KMS-11 (cell line): ENCODE measurements around the gene SLC5A2.
"Not testable (repeated sequence)": the region's sequence is repeated elsewhere in the genome, so short reads cannot be mapped to it uniquely, and the experiment has no call there.

Experiments
- H2AFZ ChIP-seq: fragments of 200-600 bp; sonication (generic); 2 replicates; pipeline ENCODE4 v1.6.1; 2016; ENCODE audit warnings: antibody characterized with exemption, mixed run types, low read depth
- H3K27ac ChIP-seq: fragments of 200-600 bp; sonication (generic); 2 replicates; pipeline ENCODE4 v1.6.1; 2016; ENCODE audit warnings: mild to moderate bottlenecking, mixed run types
- H3K27me3 ChIP-seq: fragments of 200-600 bp; sonication (generic); 2 replicates; pipeline ENCODE4 v1.6.1; 2017; ENCODE audit warnings: mild to moderate bottlenecking, low read depth, mixed run types, moderate library complexity; ENCODE audit not compliant: insufficient read depth
- H3K36me3 ChIP-seq: fragments of 200-600 bp; sonication (generic); 2 replicates; pipeline ENCODE4 v1.6.1; 2017; ENCODE audit warnings: mild to moderate bottlenecking, mixed run types; ENCODE audit not compliant: insufficient read depth
- H3K4me1 ChIP-seq: fragments of 200-600 bp; sonication (generic); 2 replicates; pipeline ENCODE4 v1.6.1; 2016; ENCODE audit warnings: mild to moderate bottlenecking, low read depth, mixed run types; ENCODE audit not compliant: poor library complexity, severe bottlenecking
- H3K4me2 ChIP-seq: fragments of 200-600 bp; sonication (generic); 2 replicates; pipeline ENCODE4 v1.7.0; 2016; ENCODE audit warnings: mild to moderate bottlenecking, mixed run types
- H3K4me3 ChIP-seq: fragments of 200-600 bp; sonication (generic); IDR thresholded peaks from 2 replicates; pipeline ENCODE4 v1.6.1; 2017; ENCODE audit warnings: low read depth, low read length, mixed read lengths; ENCODE audit not compliant: insufficient read depth
- H3K79me2 ChIP-seq: fragments of 200-600 bp; sonication (generic); 2 replicates; pipeline ENCODE4 v1.6.1; 2016; ENCODE audit warnings: low read depth, mixed run types; ENCODE audit not compliant: insufficient read depth
- H3K9ac ChIP-seq: fragments of 200-600 bp; sonication (generic); 2 replicates; pipeline ENCODE4 v1.6.1; 2016; ENCODE audit warnings: mild to moderate bottlenecking, mixed run types
- H4K20me1 ChIP-seq: fragments of 200-600 bp; sonication (generic); 2 replicates; pipeline ENCODE4 v1.6.1; 2016; ENCODE audit warnings: mild to moderate bottlenecking, mixed run types; ENCODE audit not compliant: insufficient read depth
- CTCF ChIP-seq: fragments of 200-600 bp; sonication (generic); conservative IDR thresholded peaks from 2 replicates; pipeline ENCODE4 v1.6.1; 2017; ENCODE audit warnings: low read depth, mild to moderate bottlenecking, antibody characterized with exemption, low read length, moderate library complexity, mixed read lengths

The SLC5A2 gene

GRCh38 chr16:31439519-31439918, 43.4 kb upstream of the SLC5A2 start:
- no peaks in the 10 kb centered on the region for H4K20me1 ChIP-seq
- no peak overlapping the region for H2AFZ ChIP-seq
- no peak for TF ChIP-seq CTCF

GRCh38 chr16:31440516-31441184, 42.3 kb upstream of the SLC5A2 start:
- H3K36me3 ChIP-seq = no peaks in the 10 kb centered on the region
- H3K27me3 ChIP-seq = no peaks in the 10 kb centered on the region
- no peak overlapping the region for H2AFZ ChIP-seq
- H3K4me3 ChIP-seq = no peak overlapping the region
- H3K27ac ChIP-seq = no peak overlapping the region
- no peak overlapping the region for H3K4me2 ChIP-seq
- peaks cover 6% of the 10 kb centered on the region for H3K4me1 ChIP-seq
- no peaks in the 10 kb centered on the region for H3K79me2 ChIP-seq
- H4K20me1 ChIP-seq = no peaks in the 10 kb centered on the region
- H3K9ac ChIP-seq = no peak overlapping the region
- TF ChIP-seq CTCF = no peak

More at GRCh38 chr16:31439519-31439918, 43.4 kb upstream of the SLC5A2 start:
- no peaks in the 10 kb centered on the region for H3K27me3 ChIP-seq
- no peak overlapping the region for H3K4me2 ChIP-seq
- no peak overlapping the region for H3K4me3 ChIP-seq
- H3K36me3 ChIP-seq = no peaks in the 10 kb centered on the region
- H3K9ac ChIP-seq = no peak overlapping the region
- peaks cover 6% of the 10 kb centered on the region for H3K4me1 ChIP-seq
- no peaks in the 10 kb centered on the region for H3K79me2 ChIP-seq
- no peak overlapping the region for H3K27ac ChIP-seq

GRCh38 chr16:31441956-31442355, 41.0 kb upstream of the SLC5A2 start:
- H3K27ac ChIP-seq = no peak overlapping the region
- H3K79me2 ChIP-seq = no peaks in the 10 kb centered on the region
- H4K20me1 ChIP-seq = no peaks in the 10 kb centered on the region
- no peak for TF ChIP-seq CTCF
- no peak overlapping the region for H3K4me3 ChIP-seq
- no peaks in the 10 kb centered on the region for H3K27me3 ChIP-seq
- no peaks in the 10 kb centered on the region for H3K36me3 ChIP-seq
- H3K4me1 ChIP-seq = peaks cover 6% of the 10 kb centered on the region
- no peak overlapping the region for H2AFZ ChIP-seq
- H3K4me2 ChIP-seq = no peak overlapping the region
- no peak overlapping the region for H3K9ac ChIP-seq

GRCh38 chr16:31445931-31446330, 37.0 kb upstream of the SLC5A2 start:
- not testable (repeated sequence) for H4K20me1 ChIP-seq, H3K4me1 ChIP-seq, H3K4me3 ChIP-seq, H3K27me3 ChIP-seq, H2AFZ ChIP-seq, H3K36me3 ChIP-seq, H3K9ac ChIP-seq, H3K27ac ChIP-seq, H3K79me2 ChIP-seq, H3K4me2 ChIP-seq

GRCh38 chr16:31451201-31451600, 31.7 kb upstream of the SLC5A2 start:
- Histone ChIP-seq H3K36me3 (no peaks in the 10 kb centered on the region), H3K9ac (no peak overlapping the region), H3K4me3 (no peak overlapping the region), H2AFZ (no peak overlapping the region), H3K4me1 (no peaks in the 10 kb centered on the region), H4K20me1 (no peaks in the 10 kb centered on the region), H3K79me2 (0 out of 2 replicates have a peak, but pooled peaks cover 7% of the 10 kb centered on the region), H3K4me2 (no peak overlapping the region), H3K27me3 (no peaks in the 10 kb centered on the region), H3K27ac (no peak overlapping the region)
- no peak for TF ChIP-seq CTCF
